HG02885 (cell line): ENCODE data around the gene SPTBN1.

ENCODE experiments used
- ATAC-seq: cut with Tn5 transposase; IDR thresholded peaks from one replicate; pipeline ENCODE4 v1.9.1; 2021; ENCODE audit warnings: mild to moderate bottlenecking; ENCODE audit not compliant: unreplicated experiment, poor library complexity

The SPTBN1 gene

DNA sequence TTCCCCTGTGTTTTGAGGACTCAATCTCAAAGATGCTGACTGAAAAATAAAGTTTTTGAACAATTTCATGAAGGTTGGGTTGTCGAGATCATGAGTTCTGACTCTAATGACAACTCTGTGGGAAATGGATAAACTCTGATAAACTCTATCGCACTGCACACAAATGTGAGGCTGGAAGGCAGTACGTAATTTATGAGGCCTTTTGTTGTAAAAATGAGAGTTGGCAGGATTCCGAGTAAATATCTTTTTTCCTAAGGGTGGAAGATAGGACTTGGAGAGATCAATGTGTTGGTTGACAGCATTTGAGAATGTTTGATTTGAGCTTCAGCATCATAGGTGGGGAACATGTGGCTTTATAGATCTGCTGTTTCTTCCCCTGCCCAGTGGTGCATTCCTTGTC is 90.4 kb downstream of the SPTBN1 start:
- no peak for ATAC-seq

DNA sequence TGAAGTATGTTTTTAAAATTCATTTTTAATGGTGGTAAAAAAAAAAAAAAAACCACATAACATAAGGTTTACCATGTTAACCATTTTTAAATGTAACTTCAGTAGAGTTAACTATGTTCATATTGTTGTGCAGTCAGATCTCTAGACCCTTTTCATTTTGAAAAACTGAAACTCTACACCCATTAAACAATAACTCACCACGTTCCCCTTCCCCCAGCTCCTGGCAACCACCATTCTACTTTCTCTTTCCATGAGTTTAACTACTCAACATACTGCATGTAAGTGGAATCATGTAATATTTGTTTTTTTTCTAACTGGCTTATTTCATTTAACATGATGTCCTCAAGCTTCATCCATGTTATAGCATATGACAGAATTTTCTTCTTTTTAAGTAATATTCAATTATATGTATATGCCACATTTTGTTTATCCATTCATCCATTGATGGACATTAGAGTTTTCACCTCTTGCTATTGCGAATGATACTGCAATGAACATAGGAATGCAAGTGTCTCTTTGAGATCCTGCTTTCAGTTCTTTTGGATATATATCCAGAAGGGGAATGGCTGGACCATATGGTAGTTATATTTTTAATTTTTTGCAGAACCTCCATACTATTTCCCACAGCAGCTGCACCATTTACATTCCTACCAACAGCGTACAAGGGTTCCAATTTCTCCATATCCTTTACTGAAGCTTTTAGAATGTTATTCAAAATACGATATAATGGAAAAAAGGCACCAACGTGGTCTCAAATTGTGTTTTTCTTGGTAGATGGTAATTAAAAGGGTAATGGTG is 91.0 kb downstream of the SPTBN1 start:
- ATAC-seq: no peak

DNA sequence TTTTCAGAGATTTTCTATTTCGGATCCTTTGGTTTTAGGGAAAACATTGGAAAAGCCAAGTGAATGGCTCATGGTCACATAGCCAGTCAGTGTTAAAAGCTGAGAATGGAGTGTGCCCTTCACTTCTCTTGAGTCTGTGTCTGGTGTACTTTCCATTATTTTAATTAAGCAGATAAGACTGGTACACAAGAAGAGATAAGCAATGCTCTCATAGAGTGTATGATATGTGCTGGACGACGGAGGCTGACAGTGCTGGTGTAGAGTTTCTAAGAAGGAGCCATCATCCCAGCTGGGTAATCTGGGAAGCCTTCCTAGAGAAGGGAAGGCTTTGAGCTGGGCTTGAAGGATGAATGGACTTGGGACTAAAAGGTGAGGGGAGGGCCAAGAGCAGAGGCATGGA is 93.3 kb downstream of the SPTBN1 start:
- ATAC-seq: no peak

DNA sequence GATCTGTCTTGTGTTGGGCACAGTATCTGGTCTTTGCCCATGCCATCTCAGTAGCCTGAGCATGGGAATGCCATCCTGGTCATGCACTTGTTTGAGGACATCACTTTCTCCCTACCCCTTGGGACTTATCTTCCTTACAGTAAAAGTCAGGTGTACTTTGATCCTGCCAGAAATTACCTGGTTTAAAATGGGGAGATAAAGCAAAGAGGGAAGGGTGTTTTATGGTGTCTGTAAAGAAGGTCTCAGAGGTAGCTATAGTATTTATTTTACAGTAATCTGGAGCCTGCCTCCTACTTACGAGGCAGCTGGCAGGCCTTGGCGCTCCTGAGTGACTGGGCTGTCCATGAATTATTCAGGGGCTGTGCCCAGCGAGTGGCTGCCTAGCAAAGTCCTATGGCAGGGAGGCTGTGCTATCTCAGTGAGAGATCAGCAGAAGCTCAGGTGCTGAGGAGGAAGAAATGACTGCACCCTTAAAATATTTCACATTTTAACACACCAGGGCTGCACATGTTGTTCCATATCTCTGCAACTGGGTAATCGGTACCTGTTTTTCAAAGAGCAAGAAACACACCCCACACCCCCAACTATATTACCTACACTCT is 93.9 kb downstream of the SPTBN1 start:
- ATAC-seq: no peak

DNA sequence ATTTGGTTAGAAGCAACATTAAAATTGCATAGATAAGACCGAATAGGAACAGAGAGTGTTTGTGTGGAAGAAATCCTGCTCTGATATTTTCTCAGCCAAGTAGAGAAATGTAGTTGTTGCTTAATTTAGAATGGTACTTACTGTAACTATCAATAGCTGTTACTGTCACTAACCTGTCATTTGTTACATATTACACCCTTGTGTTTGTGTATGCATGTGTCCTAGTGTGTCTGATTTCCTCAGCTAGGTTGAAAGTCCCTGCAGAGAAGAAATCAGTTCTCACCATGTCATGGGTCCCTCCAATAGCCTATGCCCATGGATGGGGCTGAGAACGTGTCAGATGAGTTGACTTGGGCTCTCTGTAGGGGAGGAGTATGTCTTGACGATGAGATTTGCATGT is 94.4 kb downstream of the SPTBN1 start:
- no peak for ATAC-seq

DNA sequence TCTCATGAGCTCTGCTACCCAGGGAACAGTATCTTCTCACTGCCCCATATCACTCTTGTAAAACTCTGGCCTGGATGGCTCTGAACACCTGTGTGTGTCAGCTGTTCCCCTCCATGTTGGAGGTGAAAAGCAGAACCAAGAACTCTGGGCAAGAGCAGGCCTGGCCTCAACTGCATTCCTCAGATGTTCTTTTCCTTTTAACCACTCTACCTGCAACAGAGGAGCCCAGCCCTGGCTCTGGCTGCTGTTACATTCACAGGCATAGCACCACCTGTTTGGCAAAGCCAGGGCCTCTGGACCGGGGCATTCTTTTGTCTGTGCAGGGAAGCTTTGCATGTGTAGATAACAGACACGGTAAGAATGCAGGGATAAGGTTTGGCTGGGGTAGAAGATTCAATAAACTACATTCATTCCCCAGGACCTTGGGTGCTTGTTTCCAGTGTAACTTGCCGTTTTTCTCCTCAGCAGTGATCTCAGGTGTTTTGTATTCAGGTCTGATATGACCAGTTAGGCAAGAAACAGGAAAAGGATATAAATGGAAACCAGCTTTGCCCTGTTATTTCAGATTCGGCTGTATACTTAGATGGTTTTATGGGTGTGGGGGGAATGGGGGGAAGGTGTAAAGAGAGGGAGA is 95.1 kb downstream of the SPTBN1 start:
- peak; percentile 70 for ATAC-seq

DNA sequence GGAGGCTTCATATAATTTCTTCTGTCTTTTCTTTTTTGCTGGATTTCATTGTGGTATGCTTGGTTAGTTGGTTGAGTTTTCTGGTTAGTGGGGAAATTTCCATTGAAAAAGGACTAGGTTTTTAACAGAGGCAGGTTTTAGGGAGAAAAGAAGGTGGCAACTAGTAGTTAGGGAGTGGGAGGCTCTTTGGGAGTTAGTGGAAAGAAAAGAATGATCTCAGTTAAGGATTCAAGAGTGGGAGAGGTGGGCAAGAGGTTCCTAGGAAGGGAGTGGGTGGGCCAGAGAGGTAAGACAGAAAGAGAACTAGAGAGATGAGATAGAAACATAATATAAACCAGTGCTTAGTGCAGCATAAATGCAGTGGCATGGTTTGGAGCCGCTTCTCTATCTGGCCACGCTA is 96.9 kb downstream of the SPTBN1 start:
- ATAC-seq: no peak

DNA sequence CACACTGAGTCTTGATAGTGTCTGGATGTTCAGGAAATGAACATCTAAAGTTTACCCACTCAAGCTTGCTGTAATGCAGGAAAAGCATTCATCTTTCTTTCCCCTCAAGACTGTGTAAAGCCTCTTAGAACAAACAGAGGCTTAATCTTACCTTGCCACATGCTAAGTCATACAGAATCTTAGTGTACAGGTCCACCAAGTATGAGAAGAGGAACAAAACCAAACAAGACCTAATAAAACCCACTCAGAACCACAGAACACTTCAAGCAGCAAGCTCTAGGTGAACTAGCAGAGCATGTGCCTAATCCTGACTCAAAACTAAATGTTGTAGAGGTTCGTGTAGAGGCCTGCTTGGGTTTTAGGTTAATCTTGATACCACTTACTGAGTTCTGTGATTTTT is 97.6 kb downstream of the SPTBN1 start:
- ATAC-seq: no peak

DNA sequence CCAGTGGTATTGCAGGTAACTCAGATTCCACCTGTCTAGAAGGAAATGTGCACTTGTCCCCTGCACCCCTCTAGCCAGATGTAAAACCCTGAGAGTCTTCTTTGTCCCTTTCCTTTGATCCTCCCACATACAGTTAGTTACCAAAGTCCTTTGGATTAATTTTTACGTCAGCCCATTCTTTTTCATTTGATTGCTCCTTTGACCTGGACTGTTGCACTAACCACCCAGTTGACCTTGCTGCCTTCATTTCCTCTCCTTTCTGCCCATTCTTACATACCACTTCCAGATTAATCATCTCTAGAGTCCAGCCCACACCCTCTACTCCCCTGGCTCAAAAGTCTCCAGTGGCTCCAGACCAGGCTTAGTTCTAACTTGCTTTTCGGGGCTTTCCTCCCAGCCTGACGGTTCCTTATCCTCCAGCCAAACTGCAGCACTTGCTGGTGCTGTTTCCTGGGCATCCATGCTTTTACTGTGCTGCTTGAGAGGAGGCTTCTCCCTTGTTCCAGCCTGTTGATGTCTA is 99.3 kb downstream of the SPTBN1 start:
- ATAC-seq: no peak

DNA sequence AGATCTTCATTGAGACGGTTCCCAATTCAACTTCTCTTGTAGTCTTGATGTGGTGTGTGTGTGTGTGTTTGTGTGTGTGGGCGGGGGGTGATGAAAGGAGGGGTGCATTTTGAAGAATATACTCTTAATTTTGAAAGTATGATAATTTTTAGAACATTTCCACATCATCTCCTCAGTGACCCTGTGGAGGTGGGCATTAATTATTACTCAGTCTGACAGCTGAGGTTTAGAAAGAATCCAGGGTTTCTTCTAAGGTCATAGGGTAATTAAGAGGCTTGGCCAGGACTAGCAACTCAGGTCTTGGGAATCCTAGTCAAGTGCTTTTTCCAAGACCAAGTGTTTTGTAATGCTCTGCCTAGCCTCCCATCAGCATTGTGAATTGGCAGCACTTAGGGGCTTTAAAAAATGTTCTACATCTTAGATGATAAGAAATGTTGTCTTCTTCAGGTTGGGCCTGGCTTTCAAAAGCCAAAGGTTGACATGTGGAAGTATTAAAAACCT is 100.5 kb downstream of the SPTBN1 start:
- ATAC-seq: no peak

DNA sequence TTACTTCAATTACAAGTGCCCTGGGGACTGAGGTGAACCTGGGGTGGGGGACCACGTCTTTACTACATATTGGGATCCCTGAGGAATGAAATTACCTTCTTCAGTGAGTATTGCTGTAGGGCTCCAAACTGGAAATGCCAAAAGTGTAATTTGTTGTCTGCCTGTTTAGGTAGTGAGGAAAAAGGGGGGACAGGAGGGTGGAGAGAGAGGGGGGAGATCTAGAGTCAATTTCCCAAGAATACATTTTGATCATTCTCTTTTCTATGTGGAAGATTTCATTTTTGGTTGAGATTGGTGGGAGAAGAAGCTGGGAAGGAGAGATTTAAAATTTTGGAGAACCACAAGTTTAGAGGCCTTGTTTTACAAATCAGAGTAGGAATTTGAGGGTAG is 101.1 kb downstream of the SPTBN1 start:
- ATAC-seq: no peak

DNA sequence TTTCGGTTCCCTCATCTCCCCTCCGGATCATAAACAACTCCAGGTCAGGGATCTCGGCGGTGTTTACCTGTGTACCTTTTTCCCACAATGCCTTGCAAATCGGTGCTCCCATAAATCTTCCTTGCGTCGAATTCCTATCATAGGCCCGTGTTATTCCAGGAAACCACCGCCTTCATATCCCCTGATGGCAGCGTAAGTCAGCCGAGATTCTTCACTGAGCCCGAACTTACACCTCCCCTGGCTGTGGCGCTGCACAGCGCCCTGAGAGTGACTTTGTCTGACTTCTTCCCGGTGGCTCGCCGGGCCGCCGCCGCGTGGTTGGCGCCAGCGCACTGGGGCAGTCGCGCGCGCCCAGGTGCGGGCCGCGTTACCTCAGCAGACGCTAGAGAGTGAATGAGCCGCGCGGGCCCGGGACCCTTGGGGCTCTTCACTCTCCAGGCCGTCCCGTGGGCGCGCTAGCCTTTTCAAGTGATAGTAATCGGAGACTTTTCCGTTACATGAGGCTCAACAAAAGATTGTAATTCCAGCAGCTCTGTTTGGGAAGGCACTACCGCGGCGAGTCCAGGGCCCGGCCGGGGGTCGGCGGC is 101.6 kb downstream of the SPTBN1 start:
- ATAC-seq: peak; percentile 58

DNA sequence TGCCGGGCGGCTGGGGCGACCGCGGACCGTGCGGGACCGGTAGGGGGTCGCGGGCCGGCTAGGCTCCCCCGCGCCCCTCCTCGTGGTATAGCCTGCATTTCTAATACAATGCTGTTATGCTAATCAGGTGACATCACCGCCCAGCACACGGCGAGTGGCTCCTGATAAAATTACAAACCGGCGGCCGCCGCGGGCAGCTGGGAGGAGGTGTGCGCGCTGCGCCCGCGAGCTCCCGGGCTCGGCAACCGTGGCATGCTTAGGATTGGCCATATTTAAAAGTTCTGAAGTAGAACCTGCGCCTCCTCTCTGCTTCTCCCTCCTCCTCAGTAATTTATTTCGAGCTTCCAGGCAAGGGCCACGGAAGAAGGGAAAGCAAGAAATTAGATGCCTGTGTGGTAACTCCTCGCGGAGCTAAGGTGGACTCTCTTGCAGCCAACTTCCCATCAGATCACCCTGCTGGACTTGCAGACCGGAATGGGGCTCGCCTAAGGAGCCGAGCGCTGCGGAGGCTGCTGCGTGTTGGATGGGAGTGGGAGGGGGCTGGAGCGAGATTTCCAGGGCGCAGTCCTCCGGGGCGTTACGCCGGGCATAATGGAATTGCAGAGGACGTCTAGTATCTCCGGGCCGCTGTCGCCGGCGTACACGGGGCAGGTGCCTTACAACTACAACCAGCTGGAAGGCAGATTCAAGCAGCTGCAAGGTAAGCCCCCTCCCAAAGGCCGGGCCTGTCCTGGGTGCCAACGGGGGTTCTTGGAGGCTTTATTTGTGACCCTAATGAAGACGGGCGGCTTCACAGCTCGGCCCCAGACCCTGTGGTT is 102.3 kb downstream of the SPTBN1 start:
- ATAC-seq: peak; percentile 53

DNA sequence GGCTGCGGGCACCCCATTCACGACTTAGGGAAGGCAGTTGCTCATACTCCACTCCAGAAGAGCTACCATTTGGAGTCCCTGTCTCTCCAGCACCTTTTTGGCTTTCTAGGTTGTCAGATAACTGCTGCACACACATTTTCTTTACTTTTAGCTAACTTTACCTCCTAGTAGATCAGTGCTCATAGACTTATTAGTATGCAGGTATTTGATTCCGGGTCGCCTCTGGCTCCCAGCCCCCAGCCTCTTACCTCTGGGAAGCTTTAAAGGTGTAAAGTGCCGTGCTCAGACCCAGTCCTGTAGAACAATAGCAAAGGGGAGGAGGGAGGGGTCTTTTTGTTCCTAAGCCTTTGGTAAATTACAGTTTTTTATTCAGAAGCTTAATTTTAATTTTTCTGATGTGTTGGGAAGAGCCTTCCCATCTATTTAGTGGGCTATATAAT is 102.9 kb downstream of the SPTBN1 start:
- ATAC-seq: no peak

DNA sequence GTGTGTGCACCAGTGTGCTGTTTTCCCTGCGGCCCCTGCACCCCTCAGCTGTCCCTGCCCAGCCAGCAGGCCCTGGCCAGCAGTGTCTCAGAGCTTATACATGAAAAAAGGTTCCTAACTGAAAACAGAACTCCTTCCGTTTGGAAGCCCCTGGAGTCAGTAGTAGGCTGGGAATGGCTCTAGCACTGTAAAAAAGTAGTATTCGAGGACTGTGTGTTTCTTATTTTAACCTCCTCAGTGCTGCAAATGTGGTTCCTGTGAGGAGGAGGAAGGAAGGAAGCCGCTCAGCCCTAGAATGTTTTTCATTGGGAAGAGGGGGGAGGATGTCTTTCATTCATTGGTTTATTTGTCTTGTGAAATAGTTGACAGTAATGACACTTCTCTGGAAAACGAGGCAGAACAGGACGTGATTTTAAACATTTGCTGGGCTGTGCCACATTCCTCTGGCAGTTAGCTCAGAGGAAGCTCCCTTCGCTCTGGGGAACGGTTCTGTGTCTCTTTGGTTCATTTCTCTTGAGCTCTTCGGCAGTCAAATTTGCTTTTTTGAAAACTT is 103.5 kb downstream of the SPTBN1 start:
- ATAC-seq: no peak

DNA sequence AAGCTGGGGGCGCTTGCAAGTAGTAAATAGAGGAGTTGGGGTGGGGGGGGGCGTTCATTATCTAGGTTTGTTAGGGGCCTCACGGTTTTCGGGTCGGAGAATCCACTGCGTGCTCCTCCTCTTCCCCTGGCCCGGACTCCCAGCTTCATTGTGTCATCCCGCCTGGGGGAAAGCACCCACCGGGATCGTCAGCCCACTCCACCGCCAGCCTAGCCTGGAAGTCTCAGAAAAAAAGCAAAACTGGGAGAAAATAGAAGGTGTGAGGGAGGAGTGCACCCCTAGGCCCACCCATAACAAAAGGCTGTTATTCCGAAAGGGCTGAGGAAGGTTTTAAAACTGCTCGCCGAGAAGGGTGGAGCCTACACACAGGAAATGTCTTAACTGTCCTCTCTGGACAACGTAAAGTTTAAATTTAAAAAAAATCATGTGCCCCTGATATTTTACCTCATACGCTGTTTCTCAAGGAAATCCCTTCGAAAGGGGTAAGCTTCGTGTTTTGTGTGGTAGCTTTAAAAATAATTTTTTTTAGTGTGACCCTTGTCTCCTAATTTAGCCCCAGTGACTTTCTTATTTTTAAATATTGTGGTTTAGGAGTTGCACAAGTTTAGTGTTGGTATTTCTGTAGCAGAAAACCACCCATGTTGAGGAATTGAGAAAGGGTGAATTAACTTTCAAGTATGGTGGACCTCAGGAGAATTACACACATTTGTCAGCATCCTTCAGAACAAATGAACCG is 104.2 kb downstream of the SPTBN1 start:
- ATAC-seq: peak; percentile 53

DNA sequence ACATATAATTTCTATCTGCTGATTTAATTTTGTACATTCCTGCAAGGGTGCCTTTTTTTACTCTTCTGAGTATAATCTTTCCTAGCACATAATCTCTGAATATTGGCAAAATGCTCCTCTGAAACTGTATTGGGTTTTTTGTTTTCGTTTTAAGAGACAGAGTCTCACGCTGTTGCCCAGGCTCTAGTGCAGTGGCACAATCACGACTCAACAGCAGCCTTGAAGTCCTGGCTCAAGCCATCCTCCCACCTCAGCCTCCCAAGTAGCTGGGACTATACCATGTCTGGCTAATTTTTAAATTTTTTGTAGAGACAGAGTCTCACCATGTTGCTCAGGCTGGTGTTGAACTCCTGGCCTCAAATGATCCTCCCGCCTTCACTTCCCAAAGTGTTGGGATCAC is 104.9 kb downstream of the SPTBN1 start:
- ATAC-seq: no peak

DNA sequence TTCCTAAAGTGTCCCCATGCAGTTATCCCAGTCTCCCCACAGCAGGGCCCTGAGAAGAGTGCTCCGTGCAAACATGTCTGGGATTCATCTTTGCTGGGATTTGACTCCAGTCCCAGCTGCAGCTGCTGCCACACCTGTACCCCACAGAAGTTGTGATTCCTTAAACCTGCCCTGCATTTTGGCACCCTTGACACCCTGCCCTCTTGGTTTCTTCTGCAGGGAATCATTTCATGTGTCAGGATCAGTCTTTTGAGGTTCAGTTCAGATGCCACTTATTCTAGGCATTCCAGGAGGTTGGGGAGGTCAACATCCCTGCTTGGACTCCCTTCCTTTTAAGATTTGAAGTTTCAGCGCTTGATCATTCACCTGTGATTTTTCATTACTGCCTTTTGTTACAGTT is 108.3 kb downstream of the SPTBN1 start:
- no peak for ATAC-seq

DNA sequence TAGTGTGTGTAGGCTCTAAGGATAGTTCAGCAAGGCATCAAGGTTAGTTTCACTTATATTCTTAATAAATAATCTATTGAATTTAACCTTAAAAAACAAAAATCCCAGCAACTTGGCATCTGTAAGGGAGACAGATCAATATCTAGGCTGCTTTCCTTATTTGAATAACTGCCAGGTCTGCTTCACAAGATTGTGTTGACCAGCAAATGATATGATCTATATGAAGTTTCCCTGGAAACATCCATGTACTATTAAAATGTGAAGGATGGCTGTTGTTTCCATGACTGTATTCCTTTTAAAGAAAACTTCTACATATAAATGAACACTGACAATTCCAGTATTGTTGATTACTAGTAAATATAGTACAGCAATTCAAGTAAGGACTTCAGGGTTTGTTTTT is 109.4 kb downstream of the SPTBN1 start:
- no peak for ATAC-seq
